ENCODE results near the gene CAPN5. TPM values are rescaled to one million over a fixed set of nuclear protein-coding genes. Genes with fewer than 3 reads are reported as not detected.

CAPN5 gene
- total and polyA plus RNA-seq, 10 of the 15 experiments (the other 5 are each of a cell fraction or from before 2014, with no cell fraction given) = 0.02 to 0.33 (median 0.07) TPM; not detected in 3

DNA sequence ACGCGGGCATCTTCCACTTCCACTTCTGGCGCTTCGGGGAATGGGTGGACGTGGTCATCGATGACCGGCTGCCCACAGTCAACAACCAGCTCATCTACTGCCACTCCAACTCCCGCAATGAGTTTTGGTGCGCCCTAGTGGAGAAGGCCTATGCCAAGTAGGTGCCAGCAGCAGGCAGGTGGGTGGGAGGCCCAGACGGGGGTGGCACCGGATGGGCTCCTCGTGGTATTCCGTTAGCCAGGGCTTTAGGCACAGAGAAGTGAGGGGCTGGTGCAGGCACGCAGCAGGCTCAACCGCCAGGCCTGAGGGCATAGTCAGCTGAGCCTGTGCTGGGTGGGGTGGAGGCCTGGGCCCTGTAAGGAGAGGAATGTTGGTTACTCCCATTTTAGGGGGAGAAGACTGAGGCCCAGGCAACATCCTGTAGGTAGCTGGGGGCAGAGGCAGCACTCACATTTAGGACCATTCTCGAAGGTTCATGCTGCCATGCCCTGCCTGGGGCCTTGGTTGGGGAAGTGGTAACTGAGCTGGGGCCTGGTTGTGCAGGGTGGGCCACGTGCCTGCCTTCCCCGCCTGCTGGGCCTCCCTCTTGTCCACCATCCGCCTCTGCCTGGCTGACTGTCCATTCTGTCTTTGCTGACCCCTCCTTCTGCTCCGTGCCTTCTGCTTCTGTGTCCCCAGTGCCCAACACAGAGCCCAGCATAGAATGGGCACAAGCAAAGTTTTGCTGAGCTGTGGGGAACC lies 46.0 kb downstream of the CAPN5 start (continued):
- TF ChIP-seq, protein P1, sequence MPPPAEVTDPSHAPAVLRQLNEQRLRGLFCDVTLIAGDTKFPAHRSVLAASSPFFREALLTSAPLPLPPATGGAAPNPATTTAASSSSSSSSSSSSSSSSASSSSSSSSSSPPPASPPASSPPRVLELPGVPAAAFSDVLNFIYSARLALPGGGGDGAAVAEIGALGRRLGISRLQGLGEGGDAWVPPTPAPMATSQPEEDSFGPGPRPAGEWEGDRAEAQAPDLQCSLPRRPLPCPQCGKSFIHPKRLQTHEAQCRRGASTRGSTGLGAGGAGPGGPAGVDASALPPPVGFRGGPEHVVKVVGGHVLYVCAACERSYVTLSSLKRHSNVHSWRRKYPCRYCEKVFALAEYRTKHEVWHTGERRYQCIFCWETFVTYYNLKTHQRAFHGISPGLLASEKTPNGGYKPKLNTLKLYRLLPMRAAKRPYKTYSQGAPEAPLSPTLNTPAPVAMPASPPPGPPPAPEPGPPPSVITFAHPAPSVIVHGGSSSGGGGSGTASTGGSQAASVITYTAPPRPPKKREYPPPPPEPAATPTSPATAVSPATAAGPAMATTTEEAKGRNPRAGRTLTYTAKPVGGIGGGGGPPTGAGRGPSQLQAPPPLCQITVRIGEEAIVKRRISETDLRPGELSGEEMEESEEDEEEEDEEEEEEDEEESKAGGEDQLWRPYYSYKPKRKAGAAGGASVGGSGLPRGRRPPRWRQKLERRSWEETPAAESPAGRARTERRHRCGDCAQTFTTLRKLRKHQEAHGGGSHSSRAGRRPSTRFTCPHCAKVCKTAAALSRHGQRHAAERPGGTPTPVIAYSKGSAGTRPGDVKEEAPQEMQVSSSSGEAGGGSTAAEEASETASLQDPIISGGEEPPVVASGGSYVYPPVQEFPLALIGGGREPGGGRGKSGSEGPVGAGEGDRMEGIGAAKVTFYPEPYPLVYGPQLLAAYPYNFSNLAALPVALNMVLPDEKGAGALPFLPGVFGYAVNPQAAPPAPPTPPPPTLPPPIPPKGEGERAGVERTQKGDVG (CRISPR knock-in tag; IDR thresholded peaks at IDR 0.05) = no peak
- TF ChIP-seq FOS (IDR thresholded peaks at IDR 0.05; ENCODE audit: borderline replicate concordance, extremely low read depth, insufficient read length) (no peak), KDM1A (IDR thresholded peaks at IDR 0.05; ENCODE audit: borderline replicate concordance) (no peak), RELA (IDR thresholded peaks at IDR 0.05; ENCODE audit: borderline replicate concordance, partially characterized antibody) (no peak), SMAD1 (IDR thresholded peaks at IDR 0.05; ENCODE audit: low read depth, partially characterized antibody) (no peak)

DNA sequence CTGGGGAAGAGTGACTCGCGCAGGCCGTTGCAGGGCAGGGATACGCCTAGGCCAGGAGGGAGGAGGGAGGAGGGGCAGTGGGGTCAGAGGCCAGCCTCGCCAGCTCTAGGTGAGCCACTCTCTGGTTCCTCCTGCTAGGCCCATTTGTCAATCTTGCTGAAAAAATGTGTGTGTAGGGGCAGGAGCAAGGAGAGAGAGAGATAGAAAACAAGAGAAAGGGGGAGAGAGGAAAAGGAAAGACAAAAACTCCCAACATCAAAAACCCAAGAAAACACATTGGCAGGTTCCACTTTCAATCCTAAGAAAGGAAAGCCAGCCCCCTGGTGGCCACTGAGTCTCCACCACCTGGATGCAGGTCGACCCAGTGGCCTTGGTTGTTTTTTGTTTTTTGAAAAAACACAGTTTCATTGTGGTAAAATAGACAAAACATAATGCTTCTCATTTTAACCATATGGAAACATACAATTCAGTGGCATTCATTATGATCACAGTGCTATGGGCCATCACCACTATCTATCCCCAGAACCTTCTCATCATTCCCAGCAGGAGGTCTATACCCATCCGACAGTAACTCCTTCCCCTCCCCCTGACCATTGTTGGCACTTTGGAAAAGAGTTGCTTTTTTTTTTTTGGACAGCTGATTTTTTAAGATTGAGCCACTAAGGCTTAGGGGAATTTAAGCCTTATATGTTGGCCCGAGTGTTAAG lies 46.8 kb downstream of the CAPN5 start:
- Histone ChIP-seq H2AFZ (ENCODE audit: control insufficient read depth, low read depth, low read length) (no peak overlapping the region), H3K79me2 (ENCODE audit: control insufficient read depth, insufficient read depth, low read length) (no peaks in the 10 kb centered on the region), H4K20me1 (ENCODE audit: control insufficient read depth, insufficient read depth) (no peaks in the 10 kb centered on the region), H3K27me3 (replicated peaks in 1 of 2; ENCODE audit: control insufficient read depth in 2 of 2, insufficient read depth in 2 of 2, low read length in 1 of 2) (no peaks in the 10 kb centered on the region; a peak in 1 of 4 replicates), H3K4me2 (ENCODE audit: control insufficient read depth, insufficient read depth) (no peak overlapping the region), H3K27ac (ENCODE audit: control insufficient read depth, insufficient read depth) (no peak overlapping the region), H3K9me3 (replicated peaks; ENCODE audit: control insufficient read depth, insufficient read depth, low read length) (no peaks in the 10 kb centered on the region), H3K4me3 (no peak overlapping the region), H3K36me3 (ENCODE audit: control insufficient read depth in 2 of 2, insufficient read depth in 2 of 2, low read length in 1 of 2) (no peaks in the 10 kb centered on the region), H3K9ac (ENCODE audit: control insufficient read depth, insufficient read depth, low read length) (no peak overlapping the region), H3K4me1 (ENCODE audit: control insufficient read depth, insufficient read depth, low read length) (no peaks in the 10 kb centered on the region)
- ChIA-PET RAD21 (ENCODE audit: unreplicated experiment) (no interaction called here), CTCF (interaction anchor here (0.7 to 3.3 kb wide), 5 partner anchors 11 to 193 kb away, joined by 3 to 12 read pairs (median 5); partner anchors contain the start of genes MYO7A and OMP), POLR2A (interaction anchor here (0.6 kb wide), 1 partner anchor 8 kb away, joined by 3 read pairs; no protein-coding TSS in a partner anchor), SMC1A (ENCODE audit: uncharacterized antibody, unreplicated experiment) (interaction anchor here (1.2 to 1.5 kb wide), 2 partner anchors 23 to 193 kb away, joined by 3 to 4 read pairs; no protein-coding TSS in a partner anchor)
- 68% methylated on average over 8 of the region's 8 CpGs for WGBS (ENCODE audit: insufficient coverage, insufficient replicate concordance, low lambda C conversion rate, missing lambda C conversion rate)
- no TSS peak for BruUV-seq (replicated peaks)
- FAIRE-seq = no peak
- intact Hi-C loops (cut with micrococcal nuclease; ENCODE audit: unreplicated experiment) (no loop called here), in situ Hi-C loops (cut with MboI) (no loop called here)
- peak; percentile 67 for ATAC-seq
- no peak for DNase-seq (ENCODE audit: low read depth, low spot score)
- TF ChIP-seq SP1 (IDR thresholded peaks at IDR 0.05; ENCODE audit: low read depth, low read length) (no peak), PAX5 (IDR thresholded peaks at IDR 0.05; ENCODE audit: borderline replicate concordance, low read depth, low read length) (no peak), SUZ12 (IDR thresholded peaks at IDR 0.05; ENCODE audit: unreplicated experiment) (no peak), CREM (IDR thresholded peaks at IDR 0.05; ENCODE audit: low read depth) (no peak), SMC3 (IDR thresholded peaks at IDR 0.05; ENCODE audit: borderline replicate concordance, low read length) (peak; percentile 28; the same call in 1 of the 2 replicates), RAD21 (IDR thresholded peaks at IDR 0.05; ENCODE audit: insufficient read depth, low read depth, low read length) (0 out of 2 replicates have a peak, but pooled peaks have one; percentile 18)
- TF ChIP-seq, protein P2, sequence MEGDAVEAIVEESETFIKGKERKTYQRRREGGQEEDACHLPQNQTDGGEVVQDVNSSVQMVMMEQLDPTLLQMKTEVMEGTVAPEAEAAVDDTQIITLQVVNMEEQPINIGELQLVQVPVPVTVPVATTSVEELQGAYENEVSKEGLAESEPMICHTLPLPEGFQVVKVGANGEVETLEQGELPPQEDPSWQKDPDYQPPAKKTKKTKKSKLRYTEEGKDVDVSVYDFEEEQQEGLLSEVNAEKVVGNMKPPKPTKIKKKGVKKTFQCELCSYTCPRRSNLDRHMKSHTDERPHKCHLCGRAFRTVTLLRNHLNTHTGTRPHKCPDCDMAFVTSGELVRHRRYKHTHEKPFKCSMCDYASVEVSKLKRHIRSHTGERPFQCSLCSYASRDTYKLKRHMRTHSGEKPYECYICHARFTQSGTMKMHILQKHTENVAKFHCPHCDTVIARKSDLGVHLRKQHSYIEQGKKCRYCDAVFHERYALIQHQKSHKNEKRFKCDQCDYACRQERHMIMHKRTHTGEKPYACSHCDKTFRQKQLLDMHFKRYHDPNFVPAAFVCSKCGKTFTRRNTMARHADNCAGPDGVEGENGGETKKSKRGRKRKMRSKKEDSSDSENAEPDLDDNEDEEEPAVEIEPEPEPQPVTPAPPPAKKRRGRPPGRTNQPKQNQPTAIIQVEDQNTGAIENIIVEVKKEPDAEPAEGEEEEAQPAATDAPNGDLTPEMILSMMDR (IDR thresholded peaks at IDR 0.05 in 2 of 3, conservative IDR thresholded peaks at IDR 0.05 in 1 of 3; ENCODE audit: control insufficient read depth in 2 of 3, extremely low read depth in 1 of 3, insufficient read depth in 1 of 3, low read depth in 3 of 3, low read length in 3 of 3) = peak; percentile 40 to 55 (median 48)
